Karpas-422 (cell line): ENCODE data around the gene ECHDC1. TPM values are rescaled to one million over a fixed set of nuclear protein-coding genes. Genes with fewer than 3 reads are reported as not detected.

ENCODE experiments used
- DNase-seq: peaks from one replicate; pipeline ENCODE4 v3.0.0-alpha.2; 2015
- H2AFZ ChIP-seq: fragments of 200-600 bp; sonication (generic); 2 replicates; pipeline ENCODE4 v1.6.1; 2014; ENCODE audit warnings: antibody characterized with exemption, low read length, mixed read lengths
- H3K27ac ChIP-seq: fragments of 200-600 bp; sonication (generic); 2 replicates; pipeline ENCODE4 v1.5.1; 2014; ENCODE audit warnings: mild to moderate bottlenecking, low read length, moderate library complexity
- H3K27me3 ChIP-seq: fragments of 200-600 bp; sonication (generic); 2 replicates; pipeline ENCODE4 v1.6.1; 2014; ENCODE audit warnings: low read length, mixed read lengths
- H3K36me3 ChIP-seq: fragments of 200-600 bp; sonication (generic); 2 replicates; pipeline ENCODE4 v1.6.1; 2014; ENCODE audit warnings: low read length, mixed read lengths; ENCODE audit not compliant: insufficient read depth
- H3K4me1 ChIP-seq: fragments of 200-600 bp; sonication (generic); 2 replicates; pipeline ENCODE4 v1.6.1; 2014; ENCODE audit warnings: mild to moderate bottlenecking, low read length, mixed read lengths
- H3K4me2 ChIP-seq: fragments of 200-600 bp; sonication (generic); 2 replicates; pipeline ENCODE4 v1.6.1; 2014; ENCODE audit warnings: low read length, low read depth, mild to moderate bottlenecking; ENCODE audit not compliant: poor library complexity, severe bottlenecking
- H3K4me3 ChIP-seq: fragments of 200-600 bp; sonication (generic); 2 replicates; pipeline ENCODE4 v1.5.1; 2014; ENCODE audit warnings: mild to moderate bottlenecking, antibody characterized with exemption, low read length, mixed read lengths
- H3K79me2 ChIP-seq: fragments of 200-600 bp; sonication (generic); 2 replicates; pipeline ENCODE4 v1.6.1; 2014; ENCODE audit warnings: mild to moderate bottlenecking, low read length, mixed read lengths
- H3K9ac ChIP-seq: fragments of 200-600 bp; sonication (generic); 2 replicates; pipeline ENCODE4 v1.6.0; 2014; ENCODE audit warnings: low read length
- H3K9me2 ChIP-seq: fragments of 200-600 bp; sonication (generic), shearing (Covaris generic); replicated peaks from 2 replicates; pipeline ENCODE4 v1.6.0; 2014; ENCODE audit warnings: mild to moderate bottlenecking, low read length, moderate library complexity; ENCODE audit not compliant: insufficient read depth
- H3K9me3 ChIP-seq: fragments of 300-700, 200-600 bp; sonication (generic); 2 replicates; pipeline ENCODE4 v1.6.1; 2014; ENCODE audit warnings: low read length, mixed read lengths
- H4K20me1 ChIP-seq: fragments of 200-600 bp; sonication (generic); 2 replicates; pipeline ENCODE4 v1.6.1; 2014; ENCODE audit warnings: mild to moderate bottlenecking, antibody characterized with exemption, low read length, low read depth; ENCODE audit not compliant: insufficient read depth
- small RNA-seq: library from RNA; depleted of rRNA; stranded (forward); fragments of <200 nt; gene quantifications from one replicate; pipeline ENCODE3, GENCODE V24; 2014
- total RNA-seq: library from RNA; depleted of rRNA; stranded (reverse); fragments of >200 nt; shearing (Covaris generic); gene quantifications from 2 replicates; pipeline ENCODE4 v1.2.3, GENCODE V29; 2014; ENCODE audit warnings: low replicate concordance; rRNA removed

Gene ECHDC1
- total RNA-seq, 1 experiment from 2014 or later: 111 TPM

- no peaks in the 10 kb centered on the region for H4K20me1 ChIP-seq
- H2AFZ ChIP-seq: no peak overlapping the region
- no peak for DNase-seq
- no peak overlapping the region for H3K9ac ChIP-seq
- no peak overlapping the region for H3K4me2 ChIP-seq
- H3K4me1 ChIP-seq: no peaks in the 10 kb centered on the region
- H3K9me2 ChIP-seq: no peaks in the 10 kb centered on the region
- H3K79me2 ChIP-seq: no peaks in the 10 kb centered on the region
- H3K27ac ChIP-seq: no peak overlapping the region
- no peaks in the 10 kb centered on the region for H3K27me3 ChIP-seq
- H3K9me3 ChIP-seq: no peaks in the 10 kb centered on the region
- no peaks in the 10 kb centered on the region for H3K36me3 ChIP-seq
- no peak overlapping the region for H3K4me3 ChIP-seq
Measured at GRCh38 chr6:127255286-127255685, 88.1 kb downstream of the ECHDC1 start.

GRCh38 chr6:127249621-127250020 lies 93.8 kb downstream of the ECHDC1 start:
- no peaks in the 10 kb centered on the region for H3K36me3 ChIP-seq
- H3K27ac ChIP-seq: no peak overlapping the region
- no peak overlapping the region for H2AFZ ChIP-seq
- H3K4me3 ChIP-seq: no peak overlapping the region
- no peak overlapping the region for H3K4me2 ChIP-seq
- no peaks in the 10 kb centered on the region for H3K9me3 ChIP-seq
- H3K9me2 ChIP-seq: no peaks in the 10 kb centered on the region
- H3K79me2 ChIP-seq: no peaks in the 10 kb centered on the region
- no peaks in the 10 kb centered on the region for H4K20me1 ChIP-seq
- no peaks in the 10 kb centered on the region for H3K27me3 ChIP-seq
- H3K4me1 ChIP-seq: no peaks in the 10 kb centered on the region
- no peak overlapping the region for H3K9ac ChIP-seq
- DNase-seq: no peak

- H3K27ac ChIP-seq: no peak overlapping the region
- H3K4me3 ChIP-seq: no peak overlapping the region
- H2AFZ ChIP-seq: no peak overlapping the region
- H3K36me3 ChIP-seq: no peaks in the 10 kb centered on the region
- H3K79me2 ChIP-seq: no peaks in the 10 kb centered on the region
- no peak for DNase-seq
- no peaks in the 10 kb centered on the region for H3K9me2 ChIP-seq
- no peak overlapping the region for H3K9ac ChIP-seq
- H3K4me2 ChIP-seq: no peak overlapping the region
- H4K20me1 ChIP-seq: no peaks in the 10 kb centered on the region
- no peaks in the 10 kb centered on the region for H3K4me1 ChIP-seq
- H3K9me3 ChIP-seq: no peaks in the 10 kb centered on the region
- H3K27me3 ChIP-seq: no peaks in the 10 kb centered on the region
Measured at GRCh38 chr6:127247114-127248096, 96.0 kb downstream of the ECHDC1 start.

- no peak overlapping the region for H3K4me3 ChIP-seq
- H3K4me1 ChIP-seq: no peaks in the 10 kb centered on the region
- H3K36me3 ChIP-seq: no peaks in the 10 kb centered on the region
- H3K9ac ChIP-seq: no peak overlapping the region
- H3K9me2 ChIP-seq: no peaks in the 10 kb centered on the region
- no peak overlapping the region for H3K27ac ChIP-seq
- no peaks in the 10 kb centered on the region for H3K79me2 ChIP-seq
- no peak for DNase-seq
- no peak overlapping the region for H3K4me2 ChIP-seq
- no peaks in the 10 kb centered on the region for H3K9me3 ChIP-seq
- H3K27me3 ChIP-seq: no peaks in the 10 kb centered on the region
- H4K20me1 ChIP-seq: no peaks in the 10 kb centered on the region
- no peak overlapping the region for H2AFZ ChIP-seq
Measured at GRCh38 chr6:127243501-127243900, 99.9 kb downstream of the ECHDC1 start.

Small RNA genes lying within 50 kb of the gene (small RNA-seq; reads per million reads assigned to genes)
- gene RNA5SP217: not detected

Other genes with a start within 250 kb of the ECHDC1 start
- not detected in 2 replicates for gene RSPO3, start 224.9 kb downstream of the ECHDC1 start, total RNA-seq
- 35.7 and 50.1 TPM in 2 replicates for gene RNF146, start 76.7 kb downstream of the ECHDC1 start, total RNA-seq
- gene KIAA0408, start 115.8 kb upstream of the ECHDC1 start, total RNA-seq: 0.22 TPM in 1 of 2 replicates, not detected in the other
- gene C6orf58, start 233.6 kb upstream of the ECHDC1 start, total RNA-seq: not detected in 2 replicates